Adrenal gland (tissue), 5 donors: ENCODE data around the gene TCF4.

Source experiments
- POLR2A ChIP-seq, 2 donors: fragments of 450-650 bp; IDR thresholded peaks; one replicate each; pipeline ENCODE4 v1.6.1; 2017; ENCODE audit warnings: antibody characterized with exemption in 2 of 2, mild to moderate bottlenecking in 2 of 2, moderate library complexity in 1 of 2
- TF ChIP-seq, protein P1 (sequence below), 6 experiments: fragments of 450-650 bp in 4 of 6; fragments of 200-600 bp in 2 of 6; sonication (generic) in 1 of 6; IDR thresholded peaks; 1 replicate in 5 of 6; 2 replicates in 1 of 6; pipeline versions ENCODE4 v1.5.1 to v1.8.0; 2016 to 2021; ENCODE audit warnings: antibody characterized with exemption in 6 of 6, mild to moderate bottlenecking in 2 of 6, moderate library complexity in 1 of 6
- donor health status: DM: no; HTN: no; CAD: no.

DNA sequence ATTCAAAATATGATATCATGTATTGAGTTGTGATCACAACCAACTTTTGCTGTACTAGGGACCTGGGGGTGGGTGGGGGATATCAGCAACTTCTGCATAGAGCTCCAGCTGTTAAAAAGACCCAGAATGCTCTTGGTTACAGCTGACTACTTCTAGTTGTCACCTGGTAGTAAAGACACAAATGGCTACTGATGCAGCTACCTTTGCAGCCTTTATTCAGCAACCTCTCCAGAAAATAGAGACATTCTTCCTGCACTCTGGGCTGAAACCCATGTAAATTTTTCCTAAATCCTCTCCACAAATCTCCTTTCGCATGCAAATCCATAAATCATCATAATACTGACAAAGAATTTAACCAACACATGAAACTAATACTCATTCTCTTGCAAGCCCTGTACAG is 238.3 kb downstream of the TCF4 start:
- TF ChIP-seq, protein P1, sequence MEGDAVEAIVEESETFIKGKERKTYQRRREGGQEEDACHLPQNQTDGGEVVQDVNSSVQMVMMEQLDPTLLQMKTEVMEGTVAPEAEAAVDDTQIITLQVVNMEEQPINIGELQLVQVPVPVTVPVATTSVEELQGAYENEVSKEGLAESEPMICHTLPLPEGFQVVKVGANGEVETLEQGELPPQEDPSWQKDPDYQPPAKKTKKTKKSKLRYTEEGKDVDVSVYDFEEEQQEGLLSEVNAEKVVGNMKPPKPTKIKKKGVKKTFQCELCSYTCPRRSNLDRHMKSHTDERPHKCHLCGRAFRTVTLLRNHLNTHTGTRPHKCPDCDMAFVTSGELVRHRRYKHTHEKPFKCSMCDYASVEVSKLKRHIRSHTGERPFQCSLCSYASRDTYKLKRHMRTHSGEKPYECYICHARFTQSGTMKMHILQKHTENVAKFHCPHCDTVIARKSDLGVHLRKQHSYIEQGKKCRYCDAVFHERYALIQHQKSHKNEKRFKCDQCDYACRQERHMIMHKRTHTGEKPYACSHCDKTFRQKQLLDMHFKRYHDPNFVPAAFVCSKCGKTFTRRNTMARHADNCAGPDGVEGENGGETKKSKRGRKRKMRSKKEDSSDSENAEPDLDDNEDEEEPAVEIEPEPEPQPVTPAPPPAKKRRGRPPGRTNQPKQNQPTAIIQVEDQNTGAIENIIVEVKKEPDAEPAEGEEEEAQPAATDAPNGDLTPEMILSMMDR (IDR thresholded peaks at IDR 0.05), result no peak
- TF ChIP-seq POLR2A (IDR thresholded peaks at IDR 0.05), result no peak
